Vagina (tissue), 2 donors: ENCODE data around the gene LCN1. TPM values are rescaled to one million over a fixed set of nuclear protein-coding genes. Genes with fewer than 3 reads are reported as not detected.
"Not testable (repeated sequence)": the region's sequence is repeated elsewhere in the genome, so short reads cannot be mapped to it uniquely, and the experiment has no call there.

Experiments
- DNase-seq, 2 donors: peaks; one replicate each; pipeline ENCODE4 v3.0.0-alpha.2; 2017; ENCODE audit errors: extremely low spot score in 2 of 2
- H3K27ac ChIP-seq: fragments of 200-600 bp; sonication (generic); one replicate; pipeline ENCODE4 v1.5.1; 2019
- H3K27me3 ChIP-seq: fragments of 200-600 bp; sonication (generic); one replicate; pipeline ENCODE4 v1.5.1; 2019
- H3K36me3 ChIP-seq, 2 donors: fragments of 200-600 bp; sonication (generic); one replicate each; pipeline ENCODE4 v1.5.1; 2017 to 2019
- H3K4me1 ChIP-seq: fragments of 200-600 bp; sonication (generic); one replicate; pipeline ENCODE4 v1.5.1; 2019
- H3K4me3 ChIP-seq, 2 donors: fragments of 200-600 bp; sonication (generic); 1 replicate in 1 of 2; 2 replicates in 1 of 2; pipeline ENCODE4 v1.5.1; 2016 to 2019
- H3K9me3 ChIP-seq: fragments of 200-600 bp; sonication (generic); one replicate; pipeline ENCODE4 v1.5.1; 2019
- POLR2A ChIP-seq, 2 donors: fragments of 450-650 bp; IDR thresholded peaks; one replicate each; pipeline ENCODE4 v1.6.1; 2017; ENCODE audit warnings: antibody characterized with exemption in 2 of 2, mild to moderate bottlenecking in 2 of 2, moderate library complexity in 2 of 2
- POLR2AphosphoS5 ChIP-seq, 2 donors: sonication (generic); formaldehyde crosslinking; IDR thresholded peaks; one replicate each; pipeline ENCODE4 v1.9.0; 2017; ENCODE audit warnings: antibody characterized with exemption in 2 of 2, mild to moderate bottlenecking in 2 of 2, low read depth in 1 of 2; ENCODE audit not compliant: insufficient read depth in 1 of 2
- intact Hi-C: fragments of 100-400 bp; cut with DNase I; formaldehyde crosslinking; loops from one replicate; pipeline ENCODE4 v1.15.1; 2023
- total RNA-seq: library from RNA; depleted of rRNA; stranded (reverse); fragments of >200 nt; gene quantifications from one replicate; pipeline ENCODE4 v1.2.3, GENCODE V29; 2016
- TF ChIP-seq, protein P1 (sequence below), 3 experiments: fragments of 450-650 bp in 2 of 3; fragments of 200-600 bp in 1 of 3; sonication (generic) in 1 of 3; IDR thresholded peaks; one replicate each; pipeline ENCODE4 v1.5.1; 2017 to 2019; ENCODE audit warnings: antibody characterized with exemption in 3 of 3, mild to moderate bottlenecking in 2 of 3, moderate library complexity in 2 of 3

Gene LCN1
- total RNA-seq, 1 donor from 2014 or later = not detected

DNA sequence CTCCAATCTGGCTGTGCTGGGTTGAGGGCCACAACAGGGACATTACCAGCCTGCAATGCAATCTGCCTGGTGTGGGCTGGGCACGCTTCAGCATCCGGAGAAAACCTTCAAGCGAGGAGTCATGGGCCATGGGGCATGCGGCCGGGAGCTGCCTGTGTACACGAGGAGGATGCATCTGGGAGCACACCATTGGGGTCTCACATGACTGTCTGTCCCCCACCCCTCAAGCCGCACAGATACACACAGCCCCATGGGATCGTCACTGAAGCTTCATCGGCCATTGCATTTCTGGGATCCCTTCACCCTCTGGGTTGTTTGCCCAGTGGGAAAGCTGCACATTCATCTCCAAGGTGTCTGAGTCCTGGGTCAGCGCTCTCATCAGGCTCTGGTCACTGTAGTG is 9.9 kb downstream of the LCN1 start:
- intact Hi-C loops = no loop called here
- TF ChIP-seq, protein P1, sequence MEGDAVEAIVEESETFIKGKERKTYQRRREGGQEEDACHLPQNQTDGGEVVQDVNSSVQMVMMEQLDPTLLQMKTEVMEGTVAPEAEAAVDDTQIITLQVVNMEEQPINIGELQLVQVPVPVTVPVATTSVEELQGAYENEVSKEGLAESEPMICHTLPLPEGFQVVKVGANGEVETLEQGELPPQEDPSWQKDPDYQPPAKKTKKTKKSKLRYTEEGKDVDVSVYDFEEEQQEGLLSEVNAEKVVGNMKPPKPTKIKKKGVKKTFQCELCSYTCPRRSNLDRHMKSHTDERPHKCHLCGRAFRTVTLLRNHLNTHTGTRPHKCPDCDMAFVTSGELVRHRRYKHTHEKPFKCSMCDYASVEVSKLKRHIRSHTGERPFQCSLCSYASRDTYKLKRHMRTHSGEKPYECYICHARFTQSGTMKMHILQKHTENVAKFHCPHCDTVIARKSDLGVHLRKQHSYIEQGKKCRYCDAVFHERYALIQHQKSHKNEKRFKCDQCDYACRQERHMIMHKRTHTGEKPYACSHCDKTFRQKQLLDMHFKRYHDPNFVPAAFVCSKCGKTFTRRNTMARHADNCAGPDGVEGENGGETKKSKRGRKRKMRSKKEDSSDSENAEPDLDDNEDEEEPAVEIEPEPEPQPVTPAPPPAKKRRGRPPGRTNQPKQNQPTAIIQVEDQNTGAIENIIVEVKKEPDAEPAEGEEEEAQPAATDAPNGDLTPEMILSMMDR (IDR thresholded peaks at IDR 0.05) = no peak
- no peak for TF ChIP-seq POLR2AphosphoS5 (IDR thresholded peaks at IDR 0.05; ENCODE audit: insufficient read depth in 1 of 2, low read depth in 1 of 2)
- no peak for TF ChIP-seq POLR2A (IDR thresholded peaks at IDR 0.05)
- Histone ChIP-seq H3K9me3 (no peaks in the 10 kb centered on the region), H3K36me3 (no peaks in the 10 kb centered on the region), H3K4me3 (no peak overlapping the region), H3K27me3 (no peaks in the 10 kb centered on the region), H3K27ac (no peak overlapping the region), H3K4me1 (no peaks in the 10 kb centered on the region)
- DNase-seq = no peak

DNA sequence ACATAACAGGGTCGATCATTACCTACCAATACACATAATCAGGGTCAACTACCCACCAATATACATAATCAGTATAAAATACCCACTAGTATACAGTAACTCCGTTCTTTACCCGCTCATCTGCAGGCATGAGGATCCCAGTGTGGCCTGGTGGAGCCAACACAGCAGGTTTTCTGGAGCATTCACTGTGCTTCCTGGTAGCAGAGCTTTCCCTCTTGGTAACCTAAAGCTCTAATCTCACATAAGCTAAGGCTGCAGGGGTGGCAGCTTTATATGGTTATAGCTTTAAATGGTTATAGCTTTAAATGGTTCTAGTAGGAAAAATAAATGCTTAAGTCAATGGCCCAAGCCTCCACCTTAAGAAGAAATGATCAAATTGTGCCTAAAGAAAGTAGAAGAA is 11.9 kb downstream of the LCN1 start:
- Histone ChIP-seq H3K4me1 (no peaks in the 10 kb centered on the region), H3K4me3 (no peak overlapping the region), H3K36me3 (no peaks in the 10 kb centered on the region), H3K27ac (no peak overlapping the region), H3K27me3 (no peaks in the 10 kb centered on the region), H3K9me3 (no peaks in the 10 kb centered on the region)
- no peak for TF ChIP-seq POLR2A (IDR thresholded peaks at IDR 0.05)
- TF ChIP-seq POLR2AphosphoS5 (IDR thresholded peaks at IDR 0.05; ENCODE audit: insufficient read depth in 1 of 2, low read depth in 1 of 2) = no peak
- TF ChIP-seq, protein P1 (IDR thresholded peaks at IDR 0.05) = no peak
- intact Hi-C loops = no loop called here
- DNase-seq = no peak

DNA sequence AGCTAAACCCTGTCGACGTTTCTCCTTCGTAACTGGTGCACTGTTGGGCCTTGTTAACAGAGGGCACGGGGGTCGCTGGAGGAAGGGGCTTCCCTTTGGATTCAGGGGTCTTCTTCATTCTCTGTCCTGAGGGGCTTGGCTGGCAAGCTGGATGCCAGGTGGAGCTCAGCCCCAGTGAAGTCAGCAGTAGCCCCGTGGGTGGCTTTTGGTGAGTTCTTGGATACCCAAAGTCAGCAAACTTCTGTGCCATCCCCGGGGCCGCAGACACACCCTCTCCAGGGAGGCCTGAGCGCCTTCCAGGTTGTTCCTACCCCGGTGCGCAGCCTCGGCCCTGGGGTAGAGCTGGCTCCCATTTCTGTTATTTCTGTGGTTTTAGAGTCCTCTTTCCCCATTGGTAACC is 12.4 kb downstream of the LCN1 start:
- intact Hi-C loops = no loop called here
- TF ChIP-seq POLR2AphosphoS5 (IDR thresholded peaks at IDR 0.05; ENCODE audit: insufficient read depth in 1 of 2, low read depth in 1 of 2) = no peak
- TF ChIP-seq POLR2A (IDR thresholded peaks at IDR 0.05) = no peak
- TF ChIP-seq, protein P1 (IDR thresholded peaks at IDR 0.05) = no peak
- Histone ChIP-seq H3K27ac (no peak overlapping the region), H3K4me3 (no peak overlapping the region), H3K4me1 (no peaks in the 10 kb centered on the region), H3K36me3 (no peaks in the 10 kb centered on the region), H3K27me3 (no peaks in the 10 kb centered on the region), H3K9me3 (no peaks in the 10 kb centered on the region)
- no peak for DNase-seq

DNA sequence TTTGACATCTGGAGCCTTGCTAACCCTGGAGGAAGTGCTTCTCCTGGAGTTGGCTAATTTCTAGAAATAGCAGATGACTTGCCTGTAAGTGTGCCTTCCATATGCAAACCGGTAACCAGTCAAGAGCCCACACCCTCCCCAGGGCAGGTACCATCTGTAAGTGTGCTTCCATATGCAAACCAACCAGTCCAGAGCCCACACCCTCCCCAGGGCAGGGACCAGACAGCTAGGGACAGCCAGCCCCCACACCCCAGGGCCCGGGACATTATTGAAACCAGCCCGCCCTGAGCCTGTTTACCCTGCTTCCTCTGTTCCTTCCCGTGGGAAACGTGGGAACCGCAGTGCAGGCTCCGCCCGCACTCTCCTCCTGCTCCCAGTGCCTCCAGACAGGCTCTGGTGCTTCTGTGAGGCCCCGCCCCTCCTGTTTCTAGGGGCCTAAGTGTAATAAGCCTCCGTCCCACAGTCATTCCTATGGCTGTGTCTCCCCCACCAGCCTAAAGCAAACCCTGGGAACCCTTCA is 13.0 kb downstream of the LCN1 start:
- H3K27me3 ChIP-seq, H3K9me3 ChIP-seq, H3K27ac ChIP-seq, H3K4me3 ChIP-seq, DNase-seq, intact Hi-C loops, H3K4me1 ChIP-seq, H3K36me3 ChIP-seq: not testable (repeated sequence)

DNA sequence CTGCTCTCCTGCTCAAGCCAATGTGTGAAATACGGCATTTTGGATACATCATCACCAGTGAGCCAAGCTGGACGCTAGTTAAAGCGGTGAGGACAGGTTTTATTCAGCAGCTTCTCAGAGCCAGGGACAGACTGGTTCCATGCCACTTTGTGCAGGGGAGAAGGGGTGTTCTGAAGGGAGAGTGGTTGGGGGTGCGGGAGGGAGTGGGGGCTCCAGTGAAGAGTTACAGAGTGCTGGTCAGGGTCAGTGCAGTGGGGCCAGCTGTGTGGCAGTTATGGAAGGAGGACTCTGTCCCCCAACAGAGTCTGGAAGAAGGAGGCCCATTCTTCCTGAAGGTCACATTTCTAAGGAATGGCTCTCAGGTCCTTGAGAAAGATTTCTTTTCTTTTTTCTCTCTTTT is 13.6 kb downstream of the LCN1 start:
- DNase-seq, H3K4me3 ChIP-seq, H3K36me3 ChIP-seq, H3K4me1 ChIP-seq, intact Hi-C loops, H3K9me3 ChIP-seq, H3K27ac ChIP-seq, H3K27me3 ChIP-seq: not testable (repeated sequence)

DNA sequence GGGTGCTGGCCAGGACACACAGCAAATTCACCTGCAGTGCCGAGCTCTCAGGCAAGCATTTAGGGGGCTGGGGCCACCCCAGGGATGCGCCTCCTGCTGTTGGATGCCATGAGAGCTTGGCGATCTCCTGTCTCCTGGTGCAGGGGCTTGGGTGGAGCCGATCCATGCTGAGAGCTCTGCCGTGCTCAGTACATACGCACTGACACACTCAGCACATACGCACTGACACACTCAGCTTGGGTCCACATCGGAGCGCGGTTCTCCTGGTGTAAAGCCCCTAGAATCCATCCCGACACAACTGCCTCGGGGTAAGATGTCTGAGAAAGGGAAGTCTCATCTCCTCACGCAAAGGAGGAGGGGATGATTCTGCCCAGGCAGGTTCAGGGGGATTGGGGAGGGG is 14.4 kb downstream of the LCN1 start:
- H3K4me3 ChIP-seq, DNase-seq, H3K27ac ChIP-seq, H3K4me1 ChIP-seq, intact Hi-C loops, H3K9me3 ChIP-seq, H3K27me3 ChIP-seq, H3K36me3 ChIP-seq: not testable (repeated sequence)

DNA sequence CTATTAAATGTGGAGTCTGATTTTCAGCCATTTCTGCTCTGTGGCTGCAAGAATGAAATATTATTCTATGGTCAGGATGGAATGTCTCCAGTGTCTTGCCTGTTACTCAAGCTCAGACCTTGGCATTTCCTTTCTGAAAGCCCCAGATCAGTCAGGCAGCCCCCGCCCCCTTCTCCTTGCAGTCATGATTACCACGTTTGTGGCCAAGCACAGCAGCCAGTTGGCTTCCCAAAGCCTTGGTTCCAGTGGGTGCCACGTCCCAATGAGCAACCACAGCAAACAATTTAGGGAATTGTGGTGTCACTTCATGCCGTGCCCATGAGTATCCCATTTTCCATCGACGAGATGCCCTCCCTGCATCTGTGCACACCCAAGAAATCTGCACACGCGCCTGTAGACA is 15.0 kb downstream of the LCN1 start:
- no peaks in the 10 kb centered on the region for H3K27me3 ChIP-seq
- H3K4me3 ChIP-seq = no peak overlapping the region
- H3K27ac ChIP-seq = no peak overlapping the region
- H3K9me3 ChIP-seq = no peaks in the 10 kb centered on the region
- H3K36me3 ChIP-seq = no peaks in the 10 kb centered on the region
- TF ChIP-seq, protein P1 (IDR thresholded peaks at IDR 0.05) = no peak
- TF ChIP-seq POLR2A (IDR thresholded peaks at IDR 0.05) (no peak), POLR2AphosphoS5 (IDR thresholded peaks at IDR 0.05; ENCODE audit: insufficient read depth in 1 of 2, low read depth in 1 of 2) (no peak)
- H3K4me1 ChIP-seq = no peaks in the 10 kb centered on the region
- DNase-seq = no peak
- intact Hi-C loops = no loop called here

DNA sequence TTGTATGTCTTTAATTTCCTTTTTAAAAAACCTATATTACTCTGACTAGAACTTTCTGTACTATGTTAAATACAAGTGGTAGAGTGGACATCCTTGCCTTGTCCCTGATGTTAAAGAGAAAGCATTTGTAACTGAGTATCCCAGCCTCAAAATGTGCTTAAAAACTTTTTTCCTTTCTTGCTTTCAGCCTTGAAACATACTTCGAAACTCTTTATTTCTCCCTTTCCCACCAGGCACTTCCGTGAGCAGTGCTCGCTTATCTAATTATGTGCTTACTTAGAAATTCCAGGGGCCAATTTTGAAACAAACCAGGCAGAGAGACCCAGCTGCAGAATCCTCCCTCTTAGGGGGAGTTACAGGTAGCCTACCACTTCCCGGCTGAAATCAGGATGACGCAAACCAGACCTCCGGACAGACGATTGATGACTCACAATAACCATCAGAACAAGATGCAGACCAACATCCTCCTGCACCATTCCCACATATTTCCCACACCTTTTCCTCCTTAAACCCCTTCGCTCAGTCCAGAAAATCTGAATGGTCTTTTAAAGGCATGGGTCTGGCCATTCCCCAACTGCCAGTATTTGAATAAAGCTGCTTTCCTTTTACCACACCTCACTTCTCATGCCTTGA is 22.1 kb downstream of the LCN1 start:
- H3K36me3 ChIP-seq, H3K4me1 ChIP-seq, H3K9me3 ChIP-seq, H3K27ac ChIP-seq, DNase-seq, H3K27me3 ChIP-seq, H3K4me3 ChIP-seq, intact Hi-C loops: not testable (repeated sequence)
